IMR-90 (cell line): Measurements from ENCODE around the gene DSG1. TPM values are rescaled to one million over a fixed set of nuclear protein-coding genes. Genes with fewer than 3 reads are reported as not detected.

ENCODE experiments used
- ATAC-seq: fragments of 200-7000 bp; cut with Tn5 transposase; 2 replicates; pipeline ENCODE4 v1.9.1; 2020; ENCODE audit warnings: low read depth, mild to moderate bottlenecking, moderate library complexity
- BruUV-seq: library from RNA; stranded (reverse); fragments of 400-500 nt; replicated peaks from 2 replicates; lab custom pipeline; 2021; lab: Mats Ljungman, UMichigan
- CTCF ChIA-PET: fragments of 300-600 bp; formaldehyde crosslinking; extraction: SDS; loops from one replicate; lab custom pipeline; 2021; ENCODE audit warnings: antibody characterized with exemption; lab: Yijun Ruan, JAX
- POLR2A ChIA-PET: fragments of 300-600 bp; sonication (Branson Sonifier 250); formaldehyde crosslinking; loops from one replicate; lab custom pipeline; 2022; ENCODE audit warnings: antibody characterized with exemption; ENCODE audit not compliant: unreplicated experiment; lab: Charles Lee
- DNase-seq: peaks from one replicate; pipeline ENCODE4 v3.0.0; 2013
- H2AFZ ChIP-seq: replicated peaks from 2 replicates; pipeline ENCODE3; 2013; ENCODE audit warnings: low read length, mild to moderate bottlenecking; ENCODE audit not compliant: poor library complexity
- H2AK5ac ChIP-seq: 2 replicates; pipeline ENCODE4 v1.6.1; 2013; ENCODE audit warnings: low read depth, low read length, inconsistent platforms
- H2AK9ac ChIP-seq: replicated peaks from 2 replicates; pipeline ENCODE3; 2013; ENCODE audit warnings: mild to moderate bottlenecking, low read depth, low read length, moderate library complexity; ENCODE audit not compliant: poor library complexity
- H2BK120ac ChIP-seq: 2 replicates; pipeline ENCODE4 v1.6.1; 2013; ENCODE audit warnings: low read depth, low read length, inconsistent platforms
- H2BK15ac ChIP-seq: 3 replicates; pipeline ENCODE4 v1.6.1; 2013; ENCODE audit warnings: low read depth, low read length, inconsistent platforms
- H2BK20ac ChIP-seq: 2 replicates; pipeline ENCODE4 v1.6.1; 2013; ENCODE audit warnings: low read depth, mild to moderate bottlenecking, inconsistent platforms, low read length, moderate library complexity
- H2BK5ac ChIP-seq: 2 replicates; pipeline ENCODE4 v1.6.1; 2013; ENCODE audit warnings: mild to moderate bottlenecking, low read depth, low read length, inconsistent platforms; ENCODE audit not compliant: poor library complexity, severe bottlenecking
- H3K14ac ChIP-seq: replicated peaks from 2 replicates; pipeline ENCODE4 v1.6.1; 2013; ENCODE audit warnings: low read depth, low read length, inconsistent platforms
- H3K18ac ChIP-seq: 2 replicates; pipeline ENCODE4 v1.6.1; 2013; ENCODE audit warnings: low read depth, low read length, control low read depth
- H3K23ac ChIP-seq: 2 replicates; pipeline ENCODE4 v1.6.1; 2013; ENCODE audit warnings: low read depth, low read length, inconsistent platforms
- H3K27ac ChIP-seq: 2 replicates; pipeline ENCODE4 v1.5.1; 2013; ENCODE audit warnings: mild to moderate bottlenecking, control low read depth, low read length; ENCODE audit not compliant: insufficient read depth
- H3K27me3 ChIP-seq: 2 replicates; pipeline ENCODE4 v1.6.1; 2013; ENCODE audit warnings: low read length; ENCODE audit not compliant: control insufficient read depth, insufficient read depth
- H3K36me3 ChIP-seq: 2 replicates; pipeline ENCODE4 v1.6.1; 2013; ENCODE audit warnings: low read length, mixed read lengths; ENCODE audit not compliant: control insufficient read depth, insufficient read depth
- H3K4ac ChIP-seq: 2 replicates; pipeline ENCODE4 v1.6.1; 2013; ENCODE audit warnings: low read depth, low read length, inconsistent platforms
- H3K4me1 ChIP-seq: 2 replicates; pipeline ENCODE4 v1.6.1; 2013; ENCODE audit warnings: low read length, mixed read lengths; ENCODE audit not compliant: control insufficient read depth, insufficient read depth
- H3K4me2 ChIP-seq: 2 replicates; pipeline ENCODE4 v1.6.1; 2013; ENCODE audit warnings: low read depth, mild to moderate bottlenecking, control low read depth, low read length, moderate library complexity
- H3K4me3 ChIP-seq: 2 replicates; pipeline ENCODE4 v1.5.1; 2013; ENCODE audit warnings: low read depth, mild to moderate bottlenecking, control low read depth, low read length, moderate library complexity; ENCODE audit not compliant: insufficient read depth
- H3K56ac ChIP-seq: 2 replicates; pipeline ENCODE4 v1.6.1; 2013; ENCODE audit warnings: low read length, inconsistent platforms; ENCODE audit not compliant: insufficient read depth; ENCODE audit errors: extremely low read depth
- H3K79me1 ChIP-seq, 2 experiments: 2 replicates each; pipeline ENCODE4 v1.6.1; 2013; ENCODE audit warnings: low read length in 2 of 2, inconsistent platforms in 1 of 2, low read depth in 1 of 2
- H3K9ac ChIP-seq: 2 replicates; pipeline ENCODE4 v1.6.1; 2013; ENCODE audit warnings: low read depth, low read length, control low read depth
- H3K9me1 ChIP-seq: 2 replicates; pipeline ENCODE4 v1.6.1; 2013; ENCODE audit warnings: low read length, inconsistent platforms; ENCODE audit not compliant: insufficient read depth
- H3K9me3 ChIP-seq: 2 replicates; pipeline ENCODE4 v1.6.1; 2013; ENCODE audit warnings: low read length; ENCODE audit not compliant: control insufficient read depth, insufficient read depth
- H4K20me1 ChIP-seq: 2 replicates; pipeline ENCODE4 v1.6.1; 2013; ENCODE audit warnings: low read length, inconsistent platforms; ENCODE audit not compliant: insufficient read depth
- H4K5ac ChIP-seq: 2 replicates; pipeline ENCODE4 v1.6.1; 2013; ENCODE audit warnings: mild to moderate bottlenecking, low read depth, low read length, control low read depth
- H4K8ac ChIP-seq, 2 experiments: 2 replicates each; pipeline ENCODE4 v1.6.1; 2013; ENCODE audit warnings: low read depth in 2 of 2, low read length in 2 of 2, control low read depth in 1 of 2, inconsistent platforms in 1 of 2
- H4K91ac ChIP-seq: 2 replicates; pipeline ENCODE4 v1.6.1; 2013; ENCODE audit warnings: low read depth, low read length, inconsistent platforms; ENCODE audit not compliant: insufficient read depth
- BHLHE40 ChIP-seq: fragments of 150-350 bp; IDR thresholded peaks from 2 replicates; pipeline ENCODE4 v1.6.1; 2016; ENCODE audit warnings: mild to moderate bottlenecking, low read depth, low read length
- CEBPB ChIP-seq: IDR thresholded peaks from 2 replicates; pipeline ENCODE4 v1.6.1; 2012; ENCODE audit warnings: low read depth, low read length, improper control_type of control experiment
- CHD1 ChIP-seq: IDR thresholded peaks from 2 replicates; pipeline ENCODE4 v1.6.1; 2012; ENCODE audit warnings: low read depth, low read length, improper control_type of control experiment
- CTCF ChIP-seq: conservative IDR thresholded peaks from 2 replicates; pipeline ENCODE4 v1.5.1; 2012; ENCODE audit warnings: mild to moderate bottlenecking, low read depth, low read length, improper control_type of control experiment
- ELK1 ChIP-seq: fragments of 150-350 bp; IDR thresholded peaks from 2 replicates; pipeline ENCODE4 v1.6.1; 2016; ENCODE audit warnings: low read depth, mild to moderate bottlenecking, low read length, moderate library complexity, borderline replicate concordance
- FOS ChIP-seq: fragments of 150-350 bp; IDR thresholded peaks from 2 replicates; pipeline ENCODE4 v1.6.1; 2016; ENCODE audit warnings: low read depth, low read length
- MAFK ChIP-seq: IDR thresholded peaks from 2 replicates; pipeline ENCODE4 v1.6.1; 2012; ENCODE audit warnings: low read depth, low read length, improper control_type of control experiment
- MAZ ChIP-seq: IDR thresholded peaks from 2 replicates; pipeline ENCODE4 v1.6.1; 2012; ENCODE audit warnings: low read depth, mild to moderate bottlenecking, low read length, improper control_type of control experiment, moderate library complexity, borderline replicate concordance
- MXI1 ChIP-seq: IDR thresholded peaks from 2 replicates; pipeline ENCODE4 v1.6.1; 2012; ENCODE audit warnings: low read depth, mild to moderate bottlenecking, low read length, moderate library complexity, borderline replicate concordance
- NFE2L2 ChIP-seq: fragments of 150-350 bp; IDR thresholded peaks from 2 replicates; pipeline ENCODE4 v1.6.1; 2016; ENCODE audit warnings: low read depth, mild to moderate bottlenecking, low read length
- POLR2A ChIP-seq: IDR thresholded peaks from 2 replicates; pipeline ENCODE4 v1.6.1; 2012; ENCODE audit warnings: mild to moderate bottlenecking, low read depth, low read length
- RAD21 ChIP-seq: IDR thresholded peaks from 2 replicates; pipeline ENCODE4 v1.6.1; 2012; ENCODE audit warnings: low read length, improper control_type of control experiment
- RCOR1 ChIP-seq: IDR thresholded peaks from 2 replicates; pipeline ENCODE4 v1.6.1; 2012; ENCODE audit warnings: mild to moderate bottlenecking, low read length, improper control_type of control experiment; ENCODE audit not compliant: insufficient replicate concordance
- RFX5 ChIP-seq: IDR thresholded peaks from 2 replicates; pipeline ENCODE4 v1.8.0; 2012; ENCODE audit warnings: low read depth, mild to moderate bottlenecking, low read length, moderate library complexity
- SMC3 ChIP-seq: fragments of 150-350 bp; IDR thresholded peaks from 2 replicates; pipeline ENCODE4 v1.6.1; 2016; ENCODE audit warnings: low read depth, mild to moderate bottlenecking, antibody characterized with exemption, low read length, moderate library complexity
- USF2 ChIP-seq: fragments of 150-350 bp; IDR thresholded peaks from 2 replicates; pipeline ENCODE4 v1.6.1; 2017; ENCODE audit warnings: mild to moderate bottlenecking, antibody characterized with exemption, low read length, low read depth
- WGBS, 2 experiments: methylation state at CpG; one replicate each; pipeline versions ENCODE4 v1.1.5 to v1.1.7; 2013; ENCODE audit warnings: missing lambda C conversion rate in 2 of 2; ENCODE audit not compliant: insufficient read length in 1 of 2; ENCODE audit errors: extremely low coverage in 2 of 2; 5-methylcytosine and 5-hydroxymethylcytosine counted together
- dilution Hi-C: fragments of 300-500 bp; cut with HindIII; formaldehyde crosslinking; loops from one replicate; pipeline ENCODE4 v1.14.3; 2018; ENCODE audit warnings: low sequenced_read_pairs; ENCODE audit not compliant: unreplicated experiment
- in situ Hi-C: fragments of 300-500 bp; cut with MboI; formaldehyde crosslinking; loops from 3 replicates; pipeline ENCODE4 v1.14.3; 2019; ENCODE audit warnings: low sequenced_read_pairs, inconsistent platforms, mixed read lengths
- intact Hi-C: fragments of 100-400 bp; cut with micrococcal nuclease; formaldehyde crosslinking; loops from 2 replicates; pipeline ENCODE4 v1.10.0; 2022
- polyA plus RNA-seq, 3 experiments: library from polyadenylated mRNA; depleted of rRNA; stranded (reverse); fragments of >200 nt; gene quantifications; 2 replicates each; pipeline ENCODE4 v1.2.3, GENCODE V29; 2012; ENCODE audit warnings: low replicate concordance in 1 of 3
- total RNA-seq: library from RNA; depleted of rRNA; stranded (reverse); fragments of >200 nt; gene quantifications from 2 replicates; pipeline ENCODE4 v1.2.3, GENCODE V29; 2012

The DSG1 gene
- total and polyA plus RNA-seq, 2 of the 4 experiments (the other 2 are of a cell fraction): not detected

GRCh38 chr18:31270578-31270977, 47.4 kb upstream of the DSG1 start:
- ATAC-seq: no peak
- no TSS peak for BruUV-seq
- POLR2A ChIA-PET: no interaction called here

More at GRCh38 chr18:31270578-31270977, 47.4 kb upstream of the DSG1 start:
- Histone ChIP-seq H3K18ac (no peak overlapping the region), H2BK5ac (no peak overlapping the region), H2AK9ac (no peak overlapping the region), H4K5ac (no peak overlapping the region), H4K8ac (no peak overlapping the region), H2AK5ac (no peak overlapping the region), H3K56ac (no peak overlapping the region), H2BK20ac (no peak overlapping the region), H3K4me3 (no peak overlapping the region), H3K9me3 (no peaks in the 10 kb centered on the region), H3K23ac (no peak overlapping the region), H3K4ac (no peak overlapping the region), H4K20me1 (no peaks in the 10 kb centered on the region), H3K27me3 (no peaks in the 10 kb centered on the region), H3K9me1 (no peaks in the 10 kb centered on the region), H3K4me1 (no peaks in the 10 kb centered on the region), H3K79me1 (no peaks in the 10 kb centered on the region), H2BK120ac (no peak overlapping the region), H3K14ac (no peak overlapping the region), H2BK15ac (no peak overlapping the region), H4K91ac (no peak overlapping the region), H2AFZ (no peak overlapping the region), H3K36me3 (no peaks in the 10 kb centered on the region), H3K9ac (no peak overlapping the region), H3K4me2 (no peak overlapping the region), H3K27ac (no peak overlapping the region)
- no CpG with 5 or more reads among the region's 4 CpGs for WGBS, 2 experiments
- in situ Hi-C loops: no loop called here
- DNase-seq: no peak
- dilution Hi-C loops: no loop called here
- CTCF ChIA-PET: interaction anchor here (0.7 kb wide), 1 partner anchor 366 kb away, joined by 3 read pairs; no protein-coding TSS in a partner anchor
- intact Hi-C loops: no loop called here
- no peak for TF ChIP-seq SMC3
- TF ChIP-seq MAFK: no peak
- TF ChIP-seq MAZ: no peak
- TF ChIP-seq POLR2A: no peak
- TF ChIP-seq CEBPB: no peak
- TF ChIP-seq MXI1: no peak
- no peak for TF ChIP-seq CHD1
- no peak for TF ChIP-seq RAD21
- no peak for TF ChIP-seq CTCF
- TF ChIP-seq FOS: no peak
- no peak for TF ChIP-seq RCOR1
- TF ChIP-seq BHLHE40: no peak
- TF ChIP-seq NFE2L2: no peak
- TF ChIP-seq ELK1: no peak
- no peak for TF ChIP-seq RFX5
- no peak for TF ChIP-seq USF2
